Esophagus muscularis mucosa (tissue), 4 donors: ENCODE measurements around the gene ZNF384. TPM values are rescaled to one million over a fixed set of nuclear protein-coding genes. Genes with fewer than 3 reads are reported as not detected.

Experiments
- DNase-seq: peaks from one replicate; pipeline ENCODE4 v3.0.0-alpha.2; 2017; ENCODE audit errors: extremely low spot score
- H3K27ac ChIP-seq, 4 donors: fragments of 200-600 bp; sonication (generic); replicated peaks in 1 of 4; 1 replicate in 3 of 4; 2 replicates in 1 of 4; pipeline ENCODE4 v1.5.1; 2016 to 2019; ENCODE audit warnings: mild to moderate bottlenecking in 1 of 4
- H3K27me3 ChIP-seq, 4 donors: fragments of 200-600 bp; sonication (generic); one replicate each; pipeline versions ENCODE4 v1.5.1 to v1.6.0; 2016 to 2019
- H3K36me3 ChIP-seq, 4 donors: fragments of 200-600 bp; sonication (generic); one replicate each; pipeline ENCODE4 v1.5.1; 2016 to 2019
- H3K4me1 ChIP-seq, 4 donors: fragments of 200-600 bp; sonication (generic); one replicate each; pipeline ENCODE4 v1.5.1; 2016 to 2019
- H3K4me3 ChIP-seq, 4 donors: fragments of 200-600 bp; sonication (generic); 1 replicate in 2 of 4; 2 replicates in 2 of 4; pipeline ENCODE4 v1.5.1; 2016 to 2019; ENCODE audit warnings: mild to moderate bottlenecking in 4 of 4, moderate library complexity in 1 of 4
- H3K9me3 ChIP-seq, 4 donors: fragments of 200-600 bp; sonication (generic); 1 replicate in 3 of 4; 2 replicates in 1 of 4; pipeline ENCODE4 v1.5.1; 2016 to 2019
- CTCF ChIP-seq, 3 experiments: fragments of 200-600 bp in 2 of 3; fragments of 450-650 bp in 1 of 3; sonication (generic) in 2 of 3; IDR thresholded peaks; one replicate each; pipeline ENCODE4 v1.5.1; 2017 to 2019; ENCODE audit warnings: antibody characterized with exemption in 3 of 3, mild to moderate bottlenecking in 2 of 3, moderate library complexity in 1 of 3
- EP300 ChIP-seq: sonication (generic); formaldehyde crosslinking; IDR thresholded peaks from one replicate; pipeline ENCODE4 v1.6.1; 2017; ENCODE audit warnings: antibody characterized with exemption
- POLR2A ChIP-seq: fragments of 450-650 bp; IDR thresholded peaks from one replicate; pipeline ENCODE4 v1.6.1; 2017; ENCODE audit warnings: antibody characterized with exemption, moderate library complexity, mild to moderate bottlenecking, low read depth
- POLR2AphosphoS5 ChIP-seq, 2 donors: sonication (generic); formaldehyde crosslinking; IDR thresholded peaks; one replicate each; pipeline ENCODE4 v1.6.1; 2017; ENCODE audit warnings: antibody characterized with exemption in 2 of 2
- WGBS: methylation state at CpG from one replicate; pipeline ENCODE4 v1.1.5; 2018; 5-methylcytosine and 5-hydroxymethylcytosine counted together
- intact Hi-C: fragments of 100-400 bp; cut with DNase I; formaldehyde crosslinking; loops from one replicate; pipeline ENCODE4 v1.15.1; 2023
- total RNA-seq, 4 donors: library from RNA; depleted of rRNA; stranded (reverse); fragments of >200 nt; gene quantifications; one replicate each; pipeline versions ENCODE4 v1.1.0 to v1.2.1, GENCODE V29; 2016

The ZNF384 gene
- total RNA-seq, 4 donors from 2014 or later: 32.8 to 55.4 (median 41.0) TPM

GRCh38 chr12:6699989-6700645, 10.9 kb upstream of the ZNF384 start:
- Histone ChIP-seq H3K27ac (peak overlapping the region in 1 of 4 donors; percentile 20), H3K9me3 (no peaks in the 10 kb centered on the region), H3K27me3 (peaks cover 4 to 99% (median 46%) of the 10 kb centered on the region in 4 donors), H3K4me3 (peak overlapping the region; percentile 52 to 78 (median 56)), H3K36me3 (no peaks in the 10 kb centered on the region), H3K4me1 (peaks cover 13 to 21% (median 18%) of the 10 kb centered on the region in 4 donors)
- WGBS: 4% methylated on average over 4 of the region's 65 CpGs
- intact Hi-C loops: no loop called here
- no peak for DNase-seq
- no peak for TF ChIP-seq EP300
- no peak for TF ChIP-seq POLR2A
- TF ChIP-seq CTCF (IDR thresholded peaks at IDR 0.05): no peak
- no peak for TF ChIP-seq POLR2AphosphoS5 (IDR thresholded peaks at IDR 0.05)

- no peak for TF ChIP-seq POLR2A
- TF ChIP-seq POLR2AphosphoS5 (IDR thresholded peaks at IDR 0.05): no peak
- TF ChIP-seq CTCF (IDR thresholded peaks at IDR 0.05): no peak
- no peak for TF ChIP-seq EP300
- intact Hi-C loops: no loop called here
Measured at GRCh38 chr12:6699259-6699988, 10.2 kb upstream of the ZNF384 start.

GRCh38 chr12:6698352-6699046, 9.3 kb upstream of the ZNF384 start:
- peaks cover 13 to 21% (median 18%) of the 10 kb centered on the region in 4 donors for H3K4me1 ChIP-seq

More at GRCh38 chr12:6699259-6699988, 10.2 kb upstream of the ZNF384 start:
- Histone ChIP-seq H3K36me3 (no peaks in the 10 kb centered on the region), H3K27ac (no peak overlapping the region), H3K9me3 (no peaks in the 10 kb centered on the region), H3K27me3 (peaks cover 4 to 99% (median 46%) of the 10 kb centered on the region in 4 donors), H3K4me1 (peaks cover 13 to 21% (median 18%) of the 10 kb centered on the region in 4 donors), H3K4me3 (peak overlapping the region; percentile 52 to 78 (median 56))
- 28% methylated on average over 16 of the region's 16 CpGs for WGBS
- no peak for DNase-seq

More at GRCh38 chr12:6698352-6699046, 9.3 kb upstream of the ZNF384 start:
- Histone ChIP-seq H3K9me3 (no peaks in the 10 kb centered on the region), H3K27me3 (peaks cover 4 to 89% (median 39%) of the 10 kb centered on the region in 4 donors), H3K27ac (no peak overlapping the region), H3K4me3 (no peak overlapping the region), H3K36me3 (no peaks in the 10 kb centered on the region)
- DNase-seq: no peak
- WGBS: 64% methylated on average over 8 of the region's 8 CpGs
- intact Hi-C loops: no loop called here
- TF ChIP-seq EP300 (no peak), CTCF (IDR thresholded peaks at IDR 0.05) (no peak), POLR2AphosphoS5 (IDR thresholded peaks at IDR 0.05) (no peak), POLR2A (no peak)
